ENCODE results near the gene AFF1.
"Not testable (repeated sequence)": the region's sequence is repeated elsewhere in the genome, so short reads cannot be mapped to it uniquely, and the experiment has no call there.

Gene AFF1

DNA sequence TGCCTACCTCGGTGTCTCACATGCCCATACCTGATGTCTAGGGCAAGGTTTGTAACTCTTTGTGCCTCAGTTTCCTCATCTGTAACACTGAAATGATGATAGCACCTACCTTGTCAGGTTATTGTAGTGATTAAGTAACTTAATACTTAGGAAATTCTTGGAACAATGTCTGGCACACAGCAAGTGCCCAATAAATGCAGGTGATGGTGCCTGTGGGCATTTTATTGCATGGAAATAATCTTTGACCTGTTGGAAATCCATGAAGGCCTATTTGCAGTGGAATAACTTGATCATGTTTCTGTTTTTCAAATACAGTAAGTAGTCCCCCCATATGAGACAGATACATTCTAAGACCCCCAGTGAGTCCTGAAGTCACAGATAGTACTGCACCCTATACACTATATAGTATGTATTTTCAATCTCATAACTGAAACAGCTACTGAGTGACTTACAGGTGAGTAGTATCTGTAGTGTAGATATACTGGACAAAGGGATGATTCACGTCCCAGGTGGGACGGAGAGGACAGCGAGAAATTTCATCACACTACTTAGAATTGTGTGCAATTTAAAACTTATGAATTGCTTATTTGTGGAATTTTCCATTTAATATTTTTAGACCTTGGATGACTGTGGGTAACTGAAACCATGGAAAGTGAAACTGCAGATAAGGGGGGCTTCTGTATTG lies 42.1 kb downstream of the AFF1 start:
- in situ Hi-C loops (cut with MboI; ENCODE audit: low sequenced_read_pairs), result no loop called here

DNA sequence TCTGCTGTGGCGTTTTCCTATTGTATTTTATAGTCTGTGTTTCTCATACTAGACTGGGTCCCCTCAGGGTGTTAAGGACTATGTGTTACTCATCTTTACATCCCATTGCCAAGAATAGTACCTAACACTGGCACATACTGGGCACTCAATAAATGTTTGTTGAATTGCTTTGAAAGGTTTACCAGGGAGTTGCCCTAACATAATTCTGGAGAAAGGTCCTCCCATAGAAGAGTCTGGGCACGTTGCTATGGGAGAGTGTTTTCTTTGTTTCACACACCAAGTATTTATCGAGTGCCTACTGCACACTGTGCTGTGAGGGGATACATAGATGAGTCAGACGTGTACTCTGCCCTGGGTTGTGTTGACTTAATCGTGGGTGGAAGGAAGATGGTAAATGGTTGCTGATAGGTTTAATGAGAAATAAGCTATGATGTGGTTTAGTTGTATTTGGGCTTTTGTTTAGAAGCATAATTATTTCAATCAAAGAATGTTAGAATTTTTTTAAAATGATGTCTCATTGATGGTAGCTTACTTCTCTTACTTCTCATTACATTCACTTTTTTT lies 42.9 kb downstream of the AFF1 start:
- in situ Hi-C loops (cut with MboI; ENCODE audit: low sequenced_read_pairs), result no loop called here

DNA sequence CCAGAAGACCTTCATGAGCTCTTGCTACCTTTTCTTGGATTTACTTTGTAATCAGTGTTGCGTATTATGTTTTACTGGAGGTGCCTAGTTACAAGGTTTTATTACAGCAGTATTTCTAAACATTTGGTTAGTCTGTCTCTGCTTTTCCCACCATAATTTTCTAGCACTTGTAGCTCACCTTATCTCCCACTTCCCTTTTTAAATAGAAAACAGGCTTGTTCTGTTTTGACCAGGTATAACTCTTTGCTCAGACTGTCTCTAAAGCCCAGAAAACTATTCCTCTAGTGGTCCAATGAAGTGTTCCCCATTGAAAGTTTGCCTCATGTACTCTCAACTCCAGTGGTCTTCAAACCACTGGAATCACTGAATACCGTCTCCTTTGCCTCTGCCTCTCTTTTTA lies 43.9 kb downstream of the AFF1 start:
- in situ Hi-C loops (cut with MboI; ENCODE audit: low sequenced_read_pairs), result no loop called here

GRCh38 chr4:86980230-86980629 lies 45.4 kb downstream of the AFF1 start:
- in situ Hi-C loops (cut with MboI; ENCODE audit: low sequenced_read_pairs), result no loop called here

GRCh38 chr4:86981789-86982188 lies 47.0 kb downstream of the AFF1 start:
- in situ Hi-C loops (cut with MboI; ENCODE audit: low sequenced_read_pairs), result no loop called here

- in situ Hi-C loops (cut with MboI; ENCODE audit: low sequenced_read_pairs), result not testable (repeated sequence)
Measured at GRCh38 chr4:86985852-86986251, 51.0 kb downstream of the AFF1 start.

- in situ Hi-C loops (cut with MboI; ENCODE audit: low sequenced_read_pairs), result not testable (repeated sequence)
Measured at GRCh38 chr4:86989658-86990057, 54.8 kb downstream of the AFF1 start.

DNA sequence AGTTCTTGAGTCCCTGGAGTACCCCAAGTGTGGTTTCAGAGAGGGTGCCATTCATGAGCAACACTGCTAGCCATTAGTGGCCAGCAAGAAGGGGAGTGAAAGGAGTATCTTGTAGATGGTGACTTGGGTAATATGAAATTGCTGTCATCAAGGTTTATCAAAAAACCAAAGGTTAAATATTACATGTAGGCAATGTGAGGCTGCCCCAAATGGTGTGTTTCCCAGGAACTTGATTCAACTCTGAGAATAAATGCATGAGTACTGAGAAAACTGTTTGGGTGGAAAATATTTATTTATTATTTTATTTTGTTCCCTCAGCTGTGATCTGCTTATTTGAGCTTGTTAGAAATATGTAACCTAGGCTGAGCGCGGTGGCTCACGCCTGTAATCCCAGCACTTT lies 55.7 kb downstream of the AFF1 start:
- in situ Hi-C loops (cut with MboI; ENCODE audit: low sequenced_read_pairs), result no loop called here

- in situ Hi-C loops (cut with MboI; ENCODE audit: low sequenced_read_pairs), result no loop called here
Measured at GRCh38 chr4:86991994-86992393, 57.2 kb downstream of the AFF1 start.

GRCh38 chr4:86993909-86994681 lies 59.3 kb downstream of the AFF1 start:
- in situ Hi-C loops (cut with MboI; ENCODE audit: low sequenced_read_pairs), result no loop called here

GRCh38 chr4:86994686-86995085 lies 59.9 kb downstream of the AFF1 start:
- in situ Hi-C loops (cut with MboI; ENCODE audit: low sequenced_read_pairs), result no loop called here

DNA sequence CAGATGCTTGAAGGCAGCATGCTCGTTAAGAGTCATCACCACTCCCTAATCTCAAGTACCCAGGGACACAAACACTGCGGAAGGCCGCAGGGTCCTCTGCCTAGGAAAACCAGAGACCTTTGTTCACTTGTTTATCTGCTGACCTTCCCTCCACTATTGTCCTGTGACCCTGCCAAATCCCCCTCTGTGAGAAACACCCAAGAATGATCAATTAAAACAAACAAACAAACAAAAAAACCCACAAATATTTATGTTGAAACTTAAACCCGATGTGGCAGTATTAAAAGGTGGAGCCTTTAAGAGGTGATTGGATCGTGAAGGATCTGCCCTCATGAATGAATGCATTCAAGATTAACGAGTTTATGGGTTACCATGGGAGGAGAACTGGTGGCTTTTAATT lies 61.7 kb downstream of the AFF1 start:
- in situ Hi-C loops (cut with MboI; ENCODE audit: low sequenced_read_pairs), result not testable (repeated sequence)

GRCh38 chr4:86999136-86999643 lies 64.4 kb downstream of the AFF1 start:
- in situ Hi-C loops (cut with MboI; ENCODE audit: low sequenced_read_pairs), result no loop called here

DNA sequence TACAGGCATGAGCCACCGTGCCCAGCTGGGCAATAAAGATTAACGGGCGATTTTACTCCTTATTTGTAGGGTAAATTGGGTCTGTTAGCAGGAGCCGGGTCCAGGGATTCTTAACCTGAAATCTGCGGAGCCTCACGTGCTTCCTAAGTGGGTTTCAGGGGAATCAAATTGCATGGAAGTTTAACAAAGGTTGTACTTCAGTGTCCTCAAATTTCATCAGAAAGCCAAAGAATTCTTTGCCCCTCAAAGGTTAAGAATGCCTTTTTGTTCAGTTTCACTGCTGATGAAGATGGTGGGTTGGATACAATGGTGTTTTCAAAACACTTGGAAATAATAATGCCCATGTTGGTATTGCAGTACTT lies 67.9 kb downstream of the AFF1 start:
- in situ Hi-C loops (cut with MboI; ENCODE audit: low sequenced_read_pairs), result no loop called here

DNA sequence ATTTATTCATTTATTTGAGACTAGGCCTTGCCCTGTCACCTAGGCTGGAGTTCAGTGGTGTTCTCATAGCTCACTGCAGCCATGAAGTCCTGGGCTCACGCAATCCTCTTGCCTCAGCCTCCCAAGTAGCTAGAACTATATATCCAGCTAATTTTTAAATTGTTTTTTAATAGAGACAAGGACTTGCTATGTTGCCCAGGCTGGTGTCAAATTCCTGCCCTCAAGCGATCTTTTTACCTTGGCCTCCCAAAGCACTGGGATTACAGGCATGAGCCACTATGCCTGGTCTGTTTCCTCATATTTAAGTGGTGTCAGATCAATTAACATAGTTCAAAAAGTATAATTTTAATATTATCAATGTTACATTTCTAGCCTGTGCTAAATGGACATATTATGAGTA lies 68.5 kb downstream of the AFF1 start:
- in situ Hi-C loops (cut with MboI; ENCODE audit: low sequenced_read_pairs), result no loop called here

GRCh38 chr4:87005369-87005689 lies 70.5 kb downstream of the AFF1 start:
- in situ Hi-C loops (cut with MboI; ENCODE audit: low sequenced_read_pairs), result no loop called here

- in situ Hi-C loops (cut with MboI; ENCODE audit: low sequenced_read_pairs), result no loop called here
Measured at GRCh38 chr4:87005690-87006425, 71.0 kb downstream of the AFF1 start.

DNA sequence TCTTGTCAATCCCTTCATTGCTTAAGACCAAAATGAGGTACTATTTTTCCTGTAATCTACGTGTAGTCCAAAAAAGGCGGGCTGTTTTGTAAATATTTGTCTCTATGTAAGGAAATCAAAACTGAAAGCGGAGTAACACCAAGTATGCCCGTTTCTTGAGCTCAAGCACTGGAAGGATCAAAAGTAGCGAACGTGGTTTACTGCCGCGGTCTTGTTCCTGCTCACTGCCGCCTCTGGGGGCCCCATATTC lies 71.5 kb downstream of the AFF1 start:
- in situ Hi-C loops (cut with MboI; ENCODE audit: low sequenced_read_pairs), result no loop called here

DNA sequence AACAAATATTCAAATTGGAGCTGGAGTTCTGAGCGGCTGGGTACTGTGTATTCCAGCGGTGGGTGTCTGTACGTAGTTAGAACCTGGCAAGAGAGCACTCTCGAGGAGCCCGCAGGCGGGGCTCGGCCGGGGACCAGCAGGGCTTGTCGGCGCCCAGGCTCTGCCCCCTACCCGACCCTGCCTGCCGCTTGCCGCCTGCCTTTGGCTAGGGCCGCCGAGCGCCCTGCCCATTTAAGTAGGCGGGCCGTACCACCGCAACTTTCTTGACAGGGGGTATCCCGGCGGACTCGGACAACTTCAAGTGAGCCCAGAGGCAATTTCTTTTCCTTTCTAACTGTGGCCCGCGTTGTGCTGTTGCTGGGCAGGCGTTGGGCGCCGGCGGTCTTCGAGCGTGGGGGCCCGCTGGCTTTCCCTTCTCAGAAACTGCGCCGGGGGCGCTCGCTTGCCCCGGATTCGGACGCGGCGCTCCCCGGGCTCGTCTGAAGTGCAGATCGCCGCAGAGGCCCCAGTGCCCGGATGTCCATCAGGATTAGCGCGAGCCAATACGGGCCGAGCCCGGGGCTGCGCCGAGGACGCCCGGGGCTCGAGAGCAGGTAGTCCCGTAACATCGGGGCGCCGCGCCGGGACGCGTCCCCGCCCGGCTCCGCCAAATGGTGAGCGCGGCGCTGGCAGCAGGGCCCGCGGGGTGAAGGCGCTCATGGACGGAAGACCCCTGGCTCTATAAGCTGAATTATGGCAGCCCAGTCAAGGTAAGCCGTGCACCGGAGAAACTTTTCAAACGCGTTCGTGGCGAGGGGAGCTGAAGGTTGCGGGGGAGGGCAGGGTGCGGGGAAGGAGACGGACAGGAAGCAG lies 72.1 kb downstream of the AFF1 start:
- in situ Hi-C loops (cut with MboI; ENCODE audit: low sequenced_read_pairs), result no loop called here

GRCh38 chr4:87007528-87008446 lies 73.0 kb downstream of the AFF1 start:
- in situ Hi-C loops (cut with MboI; ENCODE audit: low sequenced_read_pairs), result no loop called here

Data from HL-60/S4 (cell line).